HPDE6-E6E7 (cell line): ENCODE measurements around the gene EXOSC1.
A peak's percentile ranks its signal among the peaks of the same experiment; 100 is the strongest.
"Not testable (repeated sequence)": the region's sequence is repeated elsewhere in the genome, so short reads cannot be mapped to it uniquely, and the experiment has no call there.

ENCODE experiments used
- DNase-seq: peaks from one replicate; pipeline ENCODE4 v3.0.0; 2011; ENCODE audit warnings: missing footprints; ENCODE audit errors: extremely low spot score

The EXOSC1 gene

DNA sequence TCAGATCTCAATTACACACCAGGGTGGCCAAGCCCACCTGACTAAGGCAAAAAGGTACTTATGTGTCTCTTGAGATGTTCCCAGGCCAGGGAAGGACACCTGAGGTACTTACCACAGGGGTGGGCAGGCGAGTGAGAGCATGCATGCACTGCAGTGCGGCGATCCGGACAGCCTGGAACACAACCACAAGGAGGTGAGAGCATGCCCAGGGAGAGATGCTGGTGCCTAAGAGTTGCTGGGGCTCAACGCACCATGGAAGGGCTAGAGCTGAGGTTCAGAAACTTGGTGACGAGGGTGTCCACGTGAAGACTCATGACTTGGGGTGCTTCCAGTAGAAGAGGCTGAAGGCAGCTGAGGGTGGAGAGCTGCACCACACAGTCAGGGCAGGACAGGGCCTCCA lies 13.3 kb upstream of the EXOSC1 start:
- DNase-seq = no peak

DNA sequence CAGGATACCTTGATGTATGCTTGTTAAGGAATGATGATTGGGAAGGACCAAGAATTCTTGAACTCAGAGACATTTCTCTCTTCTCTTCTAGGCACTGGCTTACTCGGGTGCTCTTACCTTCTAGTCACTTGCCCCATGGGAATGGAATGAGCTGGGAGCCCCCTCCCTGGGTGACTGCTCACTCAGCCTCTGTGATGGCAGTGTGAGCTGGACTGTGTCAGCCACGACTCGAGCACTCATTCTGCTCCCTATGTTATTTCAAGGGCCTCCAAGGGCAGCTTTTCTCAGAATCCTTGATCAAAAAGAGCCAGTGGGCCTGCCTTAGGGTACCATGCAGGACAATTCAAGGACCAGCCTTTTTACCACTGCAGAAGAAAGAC lies 10.9 kb upstream of the EXOSC1 start:
- no peak for DNase-seq

DNA sequence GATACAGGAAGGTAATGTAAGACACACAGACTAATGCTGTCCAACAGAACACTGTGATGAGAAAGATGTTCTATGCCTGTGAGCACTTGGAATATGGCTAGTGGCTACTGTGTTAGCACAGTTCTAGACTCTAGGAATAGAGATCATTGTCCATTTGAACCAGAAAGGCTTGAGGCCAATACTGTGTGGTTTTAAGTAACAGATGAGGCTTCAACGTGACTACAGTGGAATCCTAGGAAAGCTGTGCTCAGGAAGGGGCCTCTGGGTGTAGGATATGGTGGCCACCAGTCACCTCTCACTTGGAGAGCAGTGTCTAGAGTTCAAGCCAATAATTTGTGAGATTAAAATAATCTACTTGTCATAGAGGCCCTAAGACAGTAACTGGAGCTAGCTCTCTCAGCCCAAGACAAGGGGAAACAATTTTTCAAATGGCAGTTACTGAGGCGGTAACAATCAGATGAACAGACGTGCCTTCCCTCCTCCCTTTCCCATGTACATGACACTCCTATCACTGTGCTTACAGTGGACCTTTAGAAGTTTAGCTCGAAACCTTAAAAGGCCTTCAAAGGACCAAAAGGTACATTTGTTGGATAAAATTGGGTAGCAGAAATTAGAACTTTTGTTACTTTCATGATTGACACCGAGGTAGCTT lies 10.4 kb upstream of the EXOSC1 start:
- no peak for DNase-seq

DNA sequence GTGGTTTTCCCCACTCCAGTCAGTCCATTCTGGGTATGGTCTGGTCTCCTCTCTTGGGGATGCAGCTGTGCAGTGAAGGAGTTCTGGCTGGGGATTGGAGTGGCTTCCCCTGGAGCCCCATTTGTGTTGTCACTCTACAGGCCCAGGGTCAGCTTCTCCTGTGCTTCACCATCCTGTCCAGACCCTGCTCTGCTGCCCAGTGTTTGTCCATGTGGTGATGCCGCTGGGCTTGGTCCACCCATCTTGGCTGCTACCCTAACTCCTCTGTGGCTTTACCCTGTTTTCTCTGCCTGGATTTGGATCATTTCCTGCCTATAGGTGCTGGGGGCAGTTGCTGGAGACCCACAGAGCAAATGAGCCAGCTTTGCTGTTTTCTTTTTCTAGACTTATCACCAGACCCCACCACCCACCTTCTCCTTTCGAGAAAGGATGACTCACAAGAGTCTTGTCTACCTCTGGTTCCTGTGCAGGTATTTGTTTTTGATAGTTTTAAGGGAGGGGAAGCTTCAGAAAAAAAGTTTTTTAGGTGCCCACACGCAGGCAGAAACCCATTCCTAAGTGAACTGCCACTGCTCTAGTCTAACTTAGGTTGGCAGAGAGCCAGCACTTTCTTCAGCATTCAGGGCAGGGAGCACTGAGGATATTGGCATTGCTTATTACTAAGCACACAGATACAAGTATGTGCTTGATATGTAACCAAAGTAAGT lies 8.7 kb upstream of the EXOSC1 start:
- no peak for DNase-seq

DNA sequence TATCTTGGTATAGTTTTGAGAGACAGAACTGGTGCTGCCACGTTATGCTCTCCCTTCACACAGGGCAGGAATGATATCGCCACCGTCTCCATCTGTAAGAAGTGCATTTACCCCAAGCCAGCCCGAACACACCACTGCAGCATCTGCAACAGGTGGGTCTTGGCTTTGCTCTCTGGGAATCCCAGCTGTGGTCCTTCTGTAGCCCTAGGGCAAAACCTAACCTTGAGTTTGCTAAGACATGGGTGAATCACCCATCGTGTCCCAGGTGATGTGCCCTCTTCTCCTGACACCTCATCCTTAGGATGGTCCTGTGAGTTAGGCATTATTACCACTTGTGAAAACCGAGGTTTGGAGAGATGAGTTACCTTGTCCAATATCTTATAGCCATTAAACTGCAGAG lies 6.5 kb upstream of the EXOSC1 start:
- no peak for DNase-seq

DNA sequence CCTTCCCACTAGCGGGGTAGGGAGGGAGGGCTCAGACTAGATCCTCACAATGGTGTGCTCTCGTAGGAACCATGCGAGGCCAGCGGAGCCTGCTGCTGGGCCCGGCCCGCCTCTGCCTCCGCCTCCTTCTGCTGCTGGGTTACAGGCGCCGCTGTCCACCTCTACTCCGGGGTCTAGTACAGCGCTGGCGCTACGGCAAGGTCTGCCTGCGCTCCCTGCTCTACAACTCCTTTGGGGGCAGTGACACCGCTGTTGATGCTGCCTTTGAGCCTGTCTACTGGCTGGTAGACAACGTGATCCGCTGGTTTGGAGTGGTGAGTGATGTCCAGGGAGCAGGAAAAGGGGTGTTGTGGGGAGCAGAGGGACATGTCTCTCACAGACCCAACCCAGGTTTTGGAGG lies 5.8 kb upstream of the EXOSC1 start:
- DNase-seq = no peak

DNA sequence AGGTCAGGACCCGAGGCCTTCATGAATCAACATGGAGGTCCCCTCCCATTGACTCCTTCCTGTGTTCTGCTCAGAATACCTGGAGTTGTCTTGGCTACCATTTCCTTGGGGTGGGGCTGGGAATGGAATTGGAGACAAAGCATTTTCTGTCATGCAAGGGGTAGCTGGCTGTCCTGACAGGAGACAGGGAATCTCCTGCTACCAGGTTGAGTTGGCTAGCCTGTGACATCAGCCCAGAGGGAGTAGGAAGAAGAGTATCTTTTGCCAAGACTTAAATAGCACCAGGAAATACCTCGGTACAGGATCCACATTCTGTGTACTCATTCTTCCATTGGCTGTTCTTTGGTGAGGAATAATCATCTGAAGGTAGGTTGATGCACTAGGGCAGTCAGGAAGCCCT lies 5.0 kb upstream of the EXOSC1 start:
- no peak for DNase-seq

DNA sequence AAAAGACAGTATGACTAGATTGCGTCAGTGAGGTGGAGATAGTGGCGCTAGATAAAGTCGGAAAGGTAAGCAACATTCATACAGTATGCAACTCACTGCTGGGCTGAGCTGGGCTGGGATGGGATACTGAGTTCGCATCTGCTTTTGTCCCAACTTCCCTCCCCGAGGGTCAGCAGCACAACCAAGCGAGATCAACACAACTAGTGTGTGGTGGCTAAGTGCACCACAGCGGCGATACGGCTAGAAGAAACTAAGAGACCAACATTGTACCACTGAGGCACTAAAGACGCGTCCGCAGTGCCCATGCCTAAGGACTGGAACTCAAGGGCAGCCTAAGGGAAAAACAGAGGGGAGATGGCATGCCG lies 467 bp downstream of the EXOSC1 start:
- DNase-seq = no peak

DNA sequence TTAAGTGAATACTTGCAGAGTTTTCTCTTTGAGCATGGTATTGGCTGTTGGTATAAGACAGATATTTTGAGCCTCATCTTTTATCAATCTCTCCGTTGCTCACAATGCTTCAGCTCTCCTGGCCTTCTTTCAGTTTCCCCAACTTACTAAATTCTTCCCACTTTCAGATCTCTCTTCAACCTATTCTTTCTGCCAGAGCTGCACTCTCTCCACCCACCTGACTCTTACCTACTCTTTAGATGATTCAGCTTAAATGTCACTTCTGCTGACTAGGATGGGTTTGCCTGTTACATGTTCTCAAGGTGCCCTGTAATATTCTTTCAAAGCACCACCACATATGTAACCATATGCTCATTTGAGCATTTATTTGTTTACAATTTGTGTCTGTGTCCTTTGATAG lies 1.6 kb downstream of the EXOSC1 start:
- DNase-seq = no peak

DNA sequence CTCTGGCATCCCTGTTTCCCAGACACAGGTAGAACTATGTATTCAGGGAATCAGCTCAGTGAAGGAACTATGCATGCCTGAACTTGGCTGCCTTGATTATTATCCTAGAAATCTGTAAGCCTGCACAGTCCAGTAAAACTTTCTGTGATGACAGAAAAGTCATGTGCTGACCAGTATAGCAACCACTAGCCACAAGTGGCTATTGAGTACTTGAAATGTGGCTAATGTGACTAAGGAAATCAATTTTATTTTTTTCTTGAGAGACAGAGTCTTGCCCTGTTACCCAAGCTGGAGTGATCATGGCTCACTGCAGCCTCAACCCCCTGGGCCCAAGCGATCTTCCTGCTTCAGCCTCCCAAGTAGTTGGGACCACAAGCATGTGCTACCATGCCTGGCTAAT lies 3.5 kb downstream of the EXOSC1 start:
- no peak for DNase-seq

DNA sequence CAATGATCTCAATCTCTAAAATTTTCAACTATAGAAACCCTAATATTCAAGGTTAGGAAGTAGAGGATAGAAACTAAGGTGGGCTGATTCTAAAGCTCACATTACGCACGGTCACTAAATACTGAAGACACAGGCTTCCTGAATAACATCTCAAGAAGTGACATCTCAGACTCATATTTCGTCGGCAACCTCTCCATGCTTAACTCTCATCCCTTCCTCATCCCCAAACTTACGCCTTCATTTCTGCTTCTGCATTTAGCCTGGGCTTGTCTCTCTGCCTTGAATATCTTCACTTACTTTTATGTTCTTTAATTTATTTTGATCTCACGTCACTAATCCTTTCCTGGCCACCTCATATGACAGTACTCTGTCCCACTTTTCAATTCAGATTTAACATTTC lies 10.6 kb downstream of the EXOSC1 start:
- no peak for DNase-seq

DNA sequence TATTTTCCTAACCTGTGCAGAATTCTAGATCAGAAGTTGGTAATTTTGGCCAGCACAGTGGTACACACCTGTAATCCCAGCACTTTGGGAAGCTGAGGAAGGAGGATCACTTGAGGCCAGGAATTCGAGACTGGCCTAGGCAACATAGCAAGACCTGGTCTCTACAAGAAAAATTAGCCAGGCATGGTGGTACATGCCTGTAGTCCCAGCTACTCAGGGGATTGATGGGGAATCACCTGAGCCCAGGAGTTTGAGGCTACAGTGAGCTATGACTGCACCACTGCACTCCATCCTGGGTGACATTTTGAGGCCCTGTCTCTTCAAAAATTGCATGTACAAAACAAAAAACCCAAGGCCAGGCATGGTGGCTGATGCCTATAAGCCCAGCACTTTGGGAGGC lies 11.2 kb downstream of the EXOSC1 start:
- DNase-seq = no peak

DNA sequence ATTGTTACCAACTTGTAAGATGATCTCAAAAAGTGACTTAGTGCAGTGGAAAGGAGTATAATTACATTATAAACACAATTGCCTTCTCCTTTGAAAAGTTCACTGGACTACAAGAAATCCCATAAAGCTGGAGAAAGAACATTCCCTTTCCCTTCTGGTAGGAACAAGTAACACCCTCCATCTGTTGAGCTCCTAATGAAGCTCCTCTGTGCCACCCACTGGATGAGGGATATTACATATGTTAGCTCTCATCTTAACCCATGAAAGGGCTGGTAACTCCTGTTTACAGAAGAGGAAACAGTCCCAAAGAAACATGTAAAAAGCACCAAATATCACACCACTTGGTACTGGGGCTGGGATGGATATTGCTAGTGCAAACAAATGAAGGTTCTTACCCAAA lies 11.8 kb downstream of the EXOSC1 start:
- no peak for DNase-seq

DNA sequence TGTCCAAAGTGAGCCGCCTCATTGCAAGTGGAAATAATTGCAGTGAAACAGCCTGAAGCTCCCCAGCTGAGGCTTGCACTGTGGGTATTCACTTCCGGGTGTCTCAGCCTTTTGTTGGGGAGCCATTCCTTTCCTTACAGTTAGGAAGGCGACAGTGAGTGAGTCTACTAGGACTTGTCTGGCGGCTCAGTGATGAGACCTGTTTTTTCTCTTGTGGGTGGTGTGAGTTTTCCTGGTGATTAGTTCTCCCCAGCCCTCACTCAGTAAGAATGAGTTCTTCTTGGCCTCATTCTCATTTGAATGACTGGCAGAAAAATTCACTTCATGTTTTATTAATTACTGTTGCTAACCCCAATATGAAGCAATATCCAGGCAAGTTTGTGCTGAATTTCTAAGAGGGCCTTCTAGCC lies 17.2 kb downstream of the EXOSC1 start:
- DNase-seq = no peak

DNA sequence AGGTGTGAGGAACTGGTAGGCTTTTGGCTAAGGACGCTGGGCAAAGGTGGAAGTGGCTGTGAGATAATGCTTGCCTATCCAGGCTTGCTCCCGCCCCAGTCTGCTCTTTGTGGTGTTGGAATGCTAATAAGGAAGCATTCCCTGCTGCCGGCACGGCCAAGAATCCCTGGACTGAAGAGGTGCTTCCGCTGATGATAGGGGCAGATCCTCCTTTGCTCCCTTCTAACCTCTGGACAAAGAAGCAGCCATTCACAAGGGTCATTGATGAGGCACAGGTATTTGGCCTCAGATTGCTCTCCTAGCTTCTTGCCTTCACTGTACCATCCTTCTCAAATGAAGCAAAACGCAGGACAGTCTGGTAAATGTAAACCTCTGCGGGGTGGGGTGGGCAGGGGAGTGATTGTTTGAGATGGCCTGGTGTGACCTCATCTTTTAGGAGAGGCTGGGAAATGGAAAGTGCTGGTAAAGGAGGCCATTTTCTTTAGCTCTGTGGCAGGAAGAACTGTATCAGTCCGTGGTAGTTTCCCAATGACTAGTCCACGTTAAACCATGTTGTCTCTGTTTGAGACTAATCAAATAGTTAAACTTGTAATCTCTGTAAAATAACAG lies 18.1 kb downstream of the EXOSC1 start:
- DNase-seq = no peak

DNA sequence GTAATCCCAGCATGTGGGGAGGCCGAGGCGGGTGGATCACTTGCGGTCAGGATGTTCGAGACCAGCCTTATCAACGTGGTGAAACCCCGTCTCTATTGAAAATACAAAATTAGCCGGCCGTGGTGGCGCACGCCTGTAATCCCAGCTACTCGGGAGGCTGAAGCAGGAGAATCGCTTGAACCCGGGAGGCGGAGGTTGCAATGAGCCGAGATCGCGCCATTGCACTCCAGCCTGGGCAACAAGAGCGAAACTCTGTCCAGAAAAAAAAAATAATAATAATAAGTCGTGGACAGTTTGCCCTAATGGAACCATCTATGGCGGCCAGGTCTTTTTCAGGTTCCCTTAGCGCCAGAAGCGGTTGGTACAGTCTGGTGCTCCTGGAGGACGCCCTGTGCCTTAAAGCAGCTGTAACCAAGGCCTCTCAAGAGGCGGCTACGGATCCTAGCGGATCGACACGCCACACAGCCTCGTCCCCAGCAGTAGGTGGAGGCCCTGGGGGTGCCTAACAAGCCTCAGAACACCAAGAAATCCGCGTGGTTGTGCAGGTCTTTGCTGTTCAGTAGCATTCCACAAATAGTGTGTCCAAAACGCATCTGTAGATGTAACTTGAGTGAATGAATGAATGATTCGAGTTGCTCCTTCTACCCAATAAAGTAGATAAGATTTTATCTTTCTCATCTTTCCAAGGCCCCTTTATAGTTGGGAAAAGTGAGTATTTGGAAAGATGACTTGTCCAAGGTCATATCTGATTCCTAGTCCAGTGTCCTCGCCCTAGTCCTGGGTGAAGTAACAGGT lies 18.8 kb downstream of the EXOSC1 start:
- no peak for DNase-seq

DNA sequence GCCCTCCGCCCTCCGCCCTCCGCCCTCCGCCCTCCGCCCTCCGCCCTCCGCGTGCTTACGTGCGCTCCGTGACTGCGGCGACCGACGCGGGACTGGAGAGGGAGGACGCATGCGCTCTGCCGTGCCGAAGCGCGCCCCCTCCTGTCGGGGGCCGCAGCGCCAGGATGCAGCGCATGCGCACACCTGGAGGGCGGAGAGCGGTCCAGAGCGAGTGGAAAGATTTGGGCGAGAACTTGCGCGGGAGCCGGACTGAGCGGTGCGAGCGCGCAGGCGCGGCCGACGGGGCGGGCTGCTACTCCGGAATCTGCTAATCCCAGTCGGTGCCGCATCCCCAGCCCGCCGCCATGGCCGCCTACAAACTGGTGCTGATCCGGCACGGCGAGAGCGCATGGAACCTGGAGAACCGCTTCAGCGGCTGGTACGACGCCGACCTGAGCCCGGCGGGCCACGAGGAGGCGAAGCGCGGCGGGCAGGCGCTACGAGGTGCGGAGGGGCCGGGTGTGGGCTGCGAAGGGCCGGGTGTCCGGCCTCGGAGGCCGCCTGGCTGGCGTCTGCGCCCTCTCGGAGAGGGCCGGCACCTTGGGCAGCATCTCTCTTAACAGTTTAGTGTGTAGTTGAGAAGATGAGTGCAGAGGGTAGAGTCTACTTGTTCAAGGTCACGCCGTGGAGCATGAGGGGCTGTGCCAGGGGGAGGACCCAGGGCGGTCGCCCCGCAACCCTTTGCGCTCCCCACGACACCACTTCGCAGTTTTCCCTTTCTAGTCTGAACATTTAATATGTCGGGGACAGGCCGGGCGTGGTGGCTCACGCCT lies 19.6 kb downstream of the EXOSC1 start, which contains the start of gene PGAM1:
Gene PGAM1 (plus strand): TSS at position 228 of the 812 bp plus-strand sequence. CDS start 117 bp downstream, at position 345.
- peak; percentile 99 for DNase-seq

DNA sequence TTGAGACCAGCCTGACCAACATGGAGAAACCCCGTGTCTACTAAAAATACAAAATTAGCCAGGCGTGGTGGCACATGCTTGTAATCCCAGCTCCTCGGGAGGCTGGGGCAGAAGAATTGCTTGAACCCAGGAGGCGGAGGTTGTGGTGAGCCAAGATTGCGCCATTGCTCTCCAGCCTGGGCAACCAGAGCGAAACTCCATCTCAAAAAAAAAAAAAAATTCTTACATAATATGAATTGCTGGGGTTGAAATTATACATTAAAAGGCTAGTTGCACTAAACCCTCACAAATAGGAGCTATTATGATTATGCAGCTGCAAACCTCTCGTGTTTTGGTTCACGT lies 22.1 kb downstream of the EXOSC1 start:
- not testable (repeated sequence) for DNase-seq

DNA sequence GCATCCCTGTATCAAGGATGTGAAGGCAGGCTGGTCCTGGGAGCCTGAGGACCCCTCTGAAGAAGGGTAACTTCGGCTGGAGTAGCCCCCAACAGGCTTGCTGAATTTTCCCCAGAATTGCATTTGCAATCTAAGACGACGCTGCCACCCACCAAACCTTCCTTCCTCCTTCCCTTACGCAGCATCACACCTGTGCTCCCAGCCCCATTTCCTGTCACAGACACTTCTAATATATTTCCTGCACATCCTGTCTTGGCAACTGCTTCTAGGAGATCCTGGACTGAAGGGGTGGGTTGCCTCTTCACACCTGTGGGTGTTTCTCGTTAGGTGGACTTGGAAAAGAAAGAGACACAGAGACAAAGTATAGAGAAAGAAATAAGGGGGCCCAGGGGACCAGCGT lies 29.2 kb downstream of the EXOSC1 start:
- no peak for DNase-seq

DNA sequence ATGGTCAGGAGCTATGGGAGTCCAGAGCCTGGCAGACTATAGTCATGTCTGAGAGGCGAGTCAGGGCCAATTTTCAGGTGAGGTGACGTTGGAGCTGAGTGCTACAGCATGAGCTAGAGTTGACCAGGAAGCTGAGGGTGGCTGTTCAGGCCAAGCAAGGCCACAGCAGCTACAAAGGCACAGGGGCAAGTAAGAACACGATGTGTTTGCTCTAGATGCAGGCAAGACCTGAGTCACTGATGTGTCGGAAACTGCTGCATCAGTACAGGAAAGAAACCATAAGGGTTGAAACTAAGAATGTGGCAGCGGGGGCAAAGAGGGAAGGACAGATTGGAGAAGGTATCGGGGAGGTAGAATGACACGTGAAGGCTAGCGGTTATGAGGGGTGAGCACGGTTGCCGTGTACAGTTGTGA lies 32.9 kb downstream of the EXOSC1 start:
- DNase-seq = peak; percentile 96

DNA sequence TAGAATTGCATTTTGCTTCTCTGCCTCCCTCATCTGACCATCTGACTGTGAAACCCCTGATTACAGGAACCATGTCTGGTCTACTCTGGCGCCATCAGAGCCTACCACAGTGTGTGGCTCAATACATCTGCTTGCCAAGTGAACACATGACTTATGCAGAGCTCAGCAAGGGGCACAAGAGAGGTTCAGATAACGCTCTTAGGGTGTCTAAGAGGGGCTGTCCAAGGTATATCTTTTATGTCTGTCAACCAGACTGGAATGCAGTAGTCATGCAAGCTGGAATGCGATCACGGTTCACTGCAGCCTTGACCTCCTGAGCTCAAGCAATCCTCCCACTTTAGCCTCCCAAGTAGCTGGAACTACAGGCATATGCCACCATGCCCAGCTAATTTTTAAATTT lies 34.4 kb downstream of the EXOSC1 start:
- DNase-seq = no peak

DNA sequence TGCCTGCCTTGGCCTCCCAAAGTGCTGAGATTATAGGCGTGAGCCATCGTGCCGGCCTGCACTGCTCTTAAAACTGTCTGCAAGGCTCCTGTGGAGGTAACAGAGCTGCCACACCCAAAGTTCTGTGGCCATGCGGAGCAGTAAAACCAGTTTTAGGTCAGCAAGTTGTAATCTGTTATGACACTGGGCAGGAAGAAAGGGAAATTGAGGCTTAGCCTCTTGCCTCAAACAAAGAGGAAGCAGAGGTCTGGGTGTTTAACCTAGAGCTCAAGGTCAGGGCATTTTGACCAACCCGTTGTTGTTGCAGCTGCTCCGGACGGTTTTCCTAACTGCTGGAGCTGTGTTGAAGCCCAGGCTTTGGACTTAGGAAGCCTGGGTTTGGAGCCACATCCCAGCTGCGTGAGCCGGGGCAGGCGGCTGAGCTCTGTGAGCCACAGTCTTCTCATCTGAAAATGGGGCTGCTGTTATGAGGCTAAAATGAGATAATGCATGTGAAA lies 37.3 kb downstream of the EXOSC1 start:
- no peak for DNase-seq
